GM21528 (cell line): ENCODE results near the gene PLA2G6.
"Not testable (repeated sequence)": the region's sequence is repeated elsewhere in the genome, so short reads cannot be mapped to it uniquely, and the experiment has no call there.

Experiments used
- ATAC-seq: cut with Tn5 transposase; IDR thresholded peaks from one replicate; pipeline ENCODE4 v1.9.1; 2021; ENCODE audit warnings: mild to moderate bottlenecking, moderate library complexity; ENCODE audit not compliant: unreplicated experiment, low FRiP score

The PLA2G6 gene

DNA sequence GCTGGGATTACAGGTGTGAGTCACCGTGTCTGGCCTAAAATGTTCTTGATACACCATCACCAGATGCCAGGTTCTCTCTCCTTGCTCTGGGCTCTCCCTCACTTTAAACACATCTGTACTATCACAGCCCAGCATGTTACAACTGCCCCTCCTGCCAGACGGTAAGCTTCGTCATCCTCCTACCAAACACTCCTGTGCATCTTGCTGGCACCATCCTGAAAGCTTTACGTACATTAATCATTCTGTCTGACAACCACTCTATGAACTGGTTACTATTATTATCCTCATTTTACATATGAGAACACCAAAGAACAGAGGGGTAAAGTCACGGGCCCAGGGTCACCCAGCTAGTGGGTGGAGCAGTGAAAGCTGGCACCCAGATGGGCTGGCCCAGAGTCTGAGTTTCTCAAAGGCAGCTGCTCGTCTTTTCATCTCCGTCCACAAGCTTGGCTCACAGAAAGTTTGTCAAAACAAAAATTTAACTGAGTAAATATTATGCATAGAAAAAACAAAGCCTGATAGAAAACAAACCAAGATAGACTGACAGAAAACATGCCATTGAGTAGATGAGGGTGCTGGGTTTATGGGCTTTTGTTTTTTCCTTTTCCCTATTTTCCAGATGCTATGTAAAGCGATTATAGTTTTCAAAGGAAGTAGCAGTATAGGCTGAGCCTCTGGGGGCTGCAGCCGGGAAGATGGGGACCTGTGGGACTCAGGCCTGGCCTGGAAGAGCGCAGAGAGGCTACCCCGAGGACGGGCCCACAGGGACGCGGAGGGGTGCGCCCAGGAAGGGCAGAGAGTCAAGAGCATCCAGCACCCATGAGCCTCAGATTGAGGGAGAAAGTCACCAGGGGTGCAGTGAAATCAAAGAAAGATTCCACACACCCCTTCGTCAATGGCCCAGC lies 9.5 kb downstream of the PLA2G6 start:
- no peak for ATAC-seq

DNA sequence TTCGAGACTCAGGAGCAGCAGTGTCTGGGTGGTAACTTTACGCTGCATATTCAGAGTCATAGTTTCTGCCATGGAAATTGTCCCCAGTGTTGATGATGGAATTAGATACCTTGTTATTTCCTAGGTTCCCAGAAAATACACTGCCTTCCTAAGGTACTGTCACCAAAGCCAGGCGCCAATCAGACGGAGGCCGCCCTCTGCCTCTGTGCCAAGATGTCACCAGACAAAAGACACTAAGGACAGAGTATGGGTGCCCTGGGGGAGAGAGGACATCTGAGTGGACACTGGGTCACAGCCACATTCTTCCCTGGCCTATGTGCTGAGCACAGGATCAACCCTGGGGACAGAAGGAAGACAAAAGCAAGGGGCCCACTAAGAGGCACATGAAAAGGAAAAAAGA lies 11.2 kb downstream of the PLA2G6 start:
- ATAC-seq: no peak

DNA sequence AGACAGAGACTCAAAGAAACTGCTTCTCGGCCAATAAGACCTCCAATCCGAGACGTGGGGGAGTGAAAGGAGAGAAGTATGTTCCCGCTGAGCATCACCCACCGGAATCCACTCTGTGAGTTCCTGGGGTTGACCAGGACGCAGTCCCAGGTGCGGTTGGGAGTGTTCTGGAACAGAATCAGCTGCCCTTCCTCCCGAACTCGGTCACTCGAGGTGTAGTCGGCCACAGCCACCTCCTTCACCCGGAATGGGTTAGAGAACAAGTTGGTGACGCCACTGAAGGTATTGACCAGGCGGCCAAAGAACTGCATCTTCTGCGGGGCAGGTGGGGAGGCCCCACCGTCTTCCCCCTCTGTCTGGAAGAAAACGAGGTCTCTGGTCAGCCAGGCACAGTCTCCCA lies 12.5 kb downstream of the PLA2G6 start:
- ATAC-seq: no peak

DNA sequence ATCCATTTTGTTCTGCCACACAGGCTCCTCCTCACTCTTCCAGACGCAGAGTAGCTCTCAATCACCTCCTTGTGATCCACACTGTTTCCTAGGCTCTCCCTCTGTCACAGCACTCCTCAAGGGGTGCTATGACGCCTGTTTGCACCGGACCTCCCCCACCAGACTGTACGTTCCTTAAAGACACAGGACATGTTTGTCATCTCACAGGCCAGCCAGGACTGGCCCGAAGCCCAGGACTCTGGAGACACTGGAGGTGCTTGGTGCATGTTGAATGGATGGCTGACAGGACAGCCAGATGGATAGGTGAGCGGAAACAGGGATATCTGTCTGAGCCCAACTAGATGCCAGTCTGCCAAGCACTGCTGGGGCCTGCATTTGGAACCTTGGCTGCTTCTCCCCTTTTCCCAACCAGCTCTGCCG lies 13.6 kb downstream of the PLA2G6 start:
- ATAC-seq: no peak

DNA sequence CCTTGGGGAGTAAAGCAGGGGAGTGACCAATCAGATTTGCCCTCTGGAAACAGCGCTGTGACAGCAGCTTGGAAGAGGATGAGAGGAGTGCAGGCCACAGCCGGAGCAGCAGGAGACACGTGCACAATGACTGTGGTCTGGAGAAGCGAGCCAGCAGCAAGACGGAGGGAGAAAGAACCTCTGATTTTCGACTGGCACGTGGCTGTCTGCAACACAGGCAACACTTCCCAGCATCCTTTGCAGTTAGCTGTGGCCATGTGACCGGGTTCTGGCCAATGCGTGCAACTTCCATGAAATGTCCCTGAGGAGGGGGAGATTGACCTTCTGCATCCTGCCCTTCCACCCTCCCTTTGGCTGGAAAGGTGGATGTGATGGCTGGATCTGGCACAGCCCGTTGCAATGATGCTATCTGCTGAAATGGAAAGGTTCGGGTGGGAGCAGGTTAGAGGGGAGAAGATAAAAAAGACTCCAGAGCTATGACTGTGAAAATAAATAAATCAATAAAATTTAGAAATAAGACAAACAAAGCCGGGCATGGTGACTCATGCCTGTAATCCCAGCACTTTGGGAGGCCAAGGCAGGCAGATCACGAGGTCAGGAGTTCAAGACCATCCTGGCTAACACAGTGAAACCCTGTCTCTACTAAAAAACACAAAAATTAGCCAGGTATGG lies 15.6 kb downstream of the PLA2G6 start:
- ATAC-seq: no peak

DNA sequence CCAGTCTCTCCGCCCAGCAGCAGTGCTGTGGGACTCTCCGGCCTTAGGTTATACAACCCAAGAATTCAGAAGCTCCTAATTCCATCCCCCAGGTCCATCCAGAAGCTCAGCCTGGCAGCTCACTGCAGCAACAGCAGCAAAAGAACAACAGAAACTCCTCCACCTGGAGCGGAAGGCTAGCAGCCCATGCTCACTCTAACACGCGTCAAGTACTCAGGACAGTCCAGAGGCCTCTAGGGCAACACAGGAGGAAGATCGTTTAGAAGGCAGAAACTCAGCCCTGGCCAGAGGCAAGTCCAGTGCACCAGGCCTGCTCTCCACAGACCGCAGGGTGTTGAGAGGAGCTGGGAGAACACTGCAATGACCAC lies 17.1 kb downstream of the PLA2G6 start:
- ATAC-seq: no peak

DNA sequence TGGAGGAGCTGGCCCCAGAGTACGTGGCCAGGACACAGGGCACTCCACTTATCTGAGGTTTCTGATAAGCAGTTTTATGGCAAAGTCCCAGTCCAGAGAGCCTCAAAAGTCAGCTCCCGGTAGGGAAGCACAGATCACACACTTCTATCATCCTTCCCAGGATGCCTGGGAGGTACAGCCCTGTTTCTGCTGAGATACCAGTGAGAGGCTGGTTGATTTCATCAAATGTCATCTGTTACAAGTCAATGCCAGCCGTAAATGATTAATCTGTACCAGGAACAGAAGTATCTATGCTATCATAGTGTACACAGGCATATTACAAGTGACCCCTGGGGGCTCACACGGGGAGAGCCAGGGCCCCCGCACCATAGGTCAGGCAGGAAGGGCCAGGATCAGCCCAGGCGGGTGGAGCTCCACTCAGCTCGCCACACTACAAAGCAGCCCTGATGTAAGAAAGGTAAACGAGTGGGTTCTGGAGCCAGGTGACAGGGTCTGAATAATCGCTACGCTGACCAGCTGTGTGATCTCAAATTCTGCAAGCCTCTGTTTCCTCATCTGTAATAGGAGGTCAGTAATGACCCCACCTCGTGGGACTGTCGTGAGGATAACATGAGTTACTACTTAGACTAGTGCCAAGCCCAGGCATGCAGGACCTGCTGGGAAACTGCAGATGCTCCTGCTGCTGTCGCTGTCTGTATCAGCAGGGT lies 17.6 kb downstream of the PLA2G6 start:
- ATAC-seq: no peak

DNA sequence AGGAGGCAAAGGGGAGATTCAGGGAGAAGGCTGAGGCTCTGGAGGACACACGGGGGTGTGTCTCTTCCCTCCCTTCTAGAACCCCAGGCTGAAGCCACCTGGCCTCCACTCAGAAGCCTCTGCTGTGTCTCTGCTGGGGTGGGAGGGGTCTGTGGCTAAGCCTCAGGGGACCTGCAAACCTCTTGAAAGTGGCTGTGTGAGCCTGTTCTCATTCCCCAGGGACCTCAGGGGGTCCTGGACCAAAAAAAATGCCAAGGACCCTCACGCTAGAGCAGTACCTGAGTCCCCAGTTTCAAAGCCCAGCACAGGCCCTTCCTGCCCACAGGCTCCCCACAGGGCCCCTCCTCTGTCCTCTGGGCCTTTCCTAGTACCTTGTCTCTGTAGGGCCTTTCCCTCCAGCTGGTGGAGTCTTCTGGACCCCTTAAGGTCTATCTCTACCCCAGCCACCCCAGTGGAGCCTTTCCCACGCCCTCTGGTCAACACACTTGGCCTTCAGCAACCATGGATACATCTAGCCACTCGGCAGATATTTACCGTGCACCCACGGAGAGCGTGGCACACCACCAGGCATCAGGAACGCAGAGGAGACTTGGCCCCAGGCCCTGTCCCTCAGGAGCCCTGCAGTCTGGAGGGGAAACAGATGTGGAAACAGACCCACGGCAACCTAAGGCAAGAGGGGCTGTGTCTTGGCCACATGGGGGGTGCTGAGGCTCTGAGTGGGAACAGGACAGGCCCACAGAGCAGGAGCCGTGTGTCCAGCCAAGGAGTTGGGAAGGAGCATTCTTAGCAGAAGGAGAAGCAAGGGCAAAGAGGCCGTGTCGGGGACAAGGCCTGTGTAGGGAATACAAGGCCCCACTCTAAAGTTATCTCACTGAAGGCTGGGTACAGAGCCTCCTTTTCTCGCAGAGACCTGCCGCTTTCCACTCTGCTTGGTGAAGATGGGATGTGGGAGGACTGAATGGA lies 18.5 kb downstream of the PLA2G6 start:
- no peak for ATAC-seq

DNA sequence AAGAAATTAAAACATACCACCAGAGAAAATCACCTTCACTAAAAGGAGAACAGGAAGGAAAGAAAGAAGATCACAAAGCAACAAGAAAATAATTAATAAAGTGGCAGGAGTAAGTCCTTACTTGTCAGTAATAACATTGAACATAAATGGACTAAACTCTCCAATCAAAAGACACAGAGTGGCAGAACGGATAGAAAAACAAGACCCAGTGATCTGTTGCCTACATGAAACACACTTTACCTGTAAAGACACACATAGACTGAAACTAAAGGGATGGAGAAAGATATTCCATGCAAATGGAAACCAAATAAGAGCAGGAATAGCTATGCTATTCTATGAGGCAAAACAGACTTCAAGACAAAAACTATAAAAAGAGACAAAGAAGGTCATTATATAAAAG lies 25.9 kb downstream of the PLA2G6 start:
- ATAC-seq: no peak

DNA sequence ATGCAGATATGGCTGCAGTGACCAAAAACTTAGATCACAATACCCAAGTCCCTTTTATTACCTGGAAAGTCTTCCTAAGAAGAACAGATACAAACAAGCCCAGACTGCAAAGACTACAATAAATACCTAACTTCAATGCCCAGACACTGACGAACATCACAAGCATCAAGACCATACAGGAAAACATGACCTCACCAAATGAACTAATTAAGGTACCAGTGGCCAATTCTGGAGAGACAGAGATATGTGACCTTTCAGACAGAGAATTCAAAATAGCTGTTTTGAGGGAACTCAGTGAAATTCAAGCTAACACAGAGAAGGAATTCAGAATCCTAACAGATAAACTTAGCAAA lies 27.1 kb downstream of the PLA2G6 start:
- ATAC-seq: not testable (repeated sequence)

DNA sequence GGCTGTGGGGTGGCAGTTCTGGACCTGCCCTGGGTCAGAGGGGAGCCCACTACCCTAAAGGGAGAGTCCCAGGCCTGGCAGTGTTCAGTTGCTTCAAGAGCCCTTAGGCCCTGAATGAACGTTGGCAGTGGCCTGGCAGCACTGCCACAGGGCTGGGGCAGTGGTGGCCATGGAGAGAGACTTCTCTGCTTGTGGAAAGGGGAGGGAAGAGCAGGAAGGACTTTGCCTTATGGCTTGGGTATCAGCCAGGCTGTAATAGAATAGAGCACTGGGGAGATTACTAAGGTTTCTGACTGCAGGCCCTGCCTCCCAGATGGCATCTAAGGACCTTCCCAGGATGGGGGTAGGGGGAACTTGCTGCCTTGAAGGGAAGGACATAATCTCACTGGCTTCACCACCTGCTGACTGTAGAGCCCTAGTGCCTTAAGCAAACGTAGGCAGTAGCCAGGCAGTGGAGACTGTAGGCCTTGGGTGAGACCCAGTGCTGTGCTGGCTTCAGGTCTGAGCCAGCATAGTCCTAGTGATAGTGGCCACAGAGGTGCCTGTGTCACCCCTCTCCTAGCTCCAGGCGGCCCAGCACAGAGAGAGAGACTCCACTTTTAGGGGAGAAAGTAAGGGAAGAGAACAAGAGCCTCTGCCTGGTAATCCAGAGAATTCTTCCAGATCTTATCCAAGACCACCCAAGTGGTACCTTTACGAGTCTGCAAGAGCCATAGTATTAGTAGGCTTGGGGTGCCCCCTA lies 27.6 kb downstream of the PLA2G6 start:
- ATAC-seq: no peak

DNA sequence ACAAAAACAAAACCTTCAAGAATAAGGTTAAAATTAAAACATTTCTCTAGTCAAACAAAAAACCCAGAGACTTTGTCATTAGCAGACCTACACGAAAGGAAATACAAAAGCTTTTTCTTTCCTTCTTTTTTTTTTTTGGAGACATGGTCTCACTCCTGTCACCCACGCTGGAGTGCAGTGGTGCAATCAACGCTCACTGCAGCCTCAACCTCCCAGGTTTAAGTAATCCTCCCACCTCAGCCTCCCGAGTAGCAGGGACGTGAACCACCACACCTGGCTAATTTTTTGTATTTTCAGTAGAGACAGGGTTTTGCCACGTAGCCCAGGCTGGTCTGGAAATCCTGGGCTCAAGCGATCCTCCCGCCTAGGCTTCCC lies 30.5 kb downstream of the PLA2G6 start:
- no peak for ATAC-seq

DNA sequence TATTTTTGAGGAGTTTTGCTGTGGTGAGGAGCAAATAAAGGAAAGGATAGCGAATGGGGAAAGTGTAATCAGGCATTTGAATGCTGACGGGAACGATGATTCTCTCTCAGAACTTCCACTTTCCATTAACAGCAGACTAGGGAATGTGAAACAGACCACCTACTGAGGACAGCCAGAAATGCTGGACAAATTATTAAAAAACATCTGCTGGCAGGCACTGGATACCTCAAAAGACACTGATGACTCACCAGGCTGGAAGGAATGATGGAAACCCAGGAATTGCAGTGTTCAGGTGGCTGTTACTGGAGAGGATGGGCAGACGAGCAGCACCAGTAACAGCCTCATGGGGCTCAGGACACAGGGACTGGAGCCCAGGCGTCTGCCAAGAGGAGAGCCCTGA lies 33.4 kb downstream of the PLA2G6 start:
- no peak for ATAC-seq

DNA sequence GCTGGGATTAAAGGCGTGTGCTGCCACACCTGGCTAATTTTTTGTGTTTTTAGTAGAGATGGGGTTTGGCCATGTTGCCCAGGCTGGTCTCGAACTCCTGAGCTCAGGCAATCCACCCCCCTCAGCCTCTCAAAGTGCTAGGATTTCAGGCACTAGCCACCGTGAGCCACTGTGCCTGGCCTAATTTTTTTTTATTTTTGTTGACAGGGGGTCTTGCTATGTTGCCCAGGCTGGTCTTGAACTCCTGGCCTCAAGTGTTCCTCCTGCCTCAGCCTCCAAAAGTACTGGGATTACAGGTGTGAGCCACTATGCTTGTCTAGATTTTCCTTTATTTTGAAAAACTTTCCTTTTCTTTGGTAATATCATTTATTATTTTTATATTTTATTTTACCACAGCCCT lies 35.5 kb downstream of the PLA2G6 start:
- not testable (repeated sequence) for ATAC-seq

DNA sequence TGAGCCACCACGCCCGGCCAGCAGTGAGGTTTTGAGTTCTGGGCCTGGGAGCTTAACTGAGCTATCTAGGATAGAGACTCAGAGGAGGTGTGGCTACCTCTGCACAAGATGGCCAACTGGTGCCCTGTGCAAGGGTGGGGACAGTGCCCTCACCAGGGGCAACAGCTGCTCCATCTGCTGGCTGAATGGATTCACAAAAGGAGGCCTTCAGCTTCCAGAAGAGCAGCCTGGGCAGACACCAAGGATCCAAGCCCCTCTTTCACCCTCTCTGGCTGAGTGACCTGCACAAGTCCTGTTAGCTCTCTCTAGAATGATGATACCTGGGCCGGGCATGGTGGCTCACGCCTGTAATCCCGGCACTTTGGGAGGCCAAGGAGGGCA lies 37.6 kb downstream of the PLA2G6 start:
- no peak for ATAC-seq

DNA sequence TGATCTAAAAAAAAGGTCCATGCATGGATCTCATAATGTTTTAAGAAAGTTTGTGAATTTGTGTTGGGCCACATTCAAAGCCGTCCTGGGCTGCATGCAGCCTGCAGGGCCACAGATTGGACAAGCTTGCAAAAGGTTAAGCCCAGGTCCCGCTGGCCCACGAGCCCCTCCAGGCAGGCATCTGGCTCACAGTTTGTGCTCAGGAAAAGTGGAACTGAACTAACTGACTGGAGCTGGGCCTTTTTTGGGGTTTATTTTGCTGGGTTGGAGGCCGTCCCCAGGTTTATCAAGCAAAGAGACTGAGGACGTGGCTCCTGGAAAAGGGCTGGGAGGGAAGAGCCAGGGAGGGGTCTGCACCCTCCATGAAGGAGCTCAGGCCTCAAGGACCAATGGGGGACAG lies 39.0 kb downstream of the PLA2G6 start:
- no peak for ATAC-seq

DNA sequence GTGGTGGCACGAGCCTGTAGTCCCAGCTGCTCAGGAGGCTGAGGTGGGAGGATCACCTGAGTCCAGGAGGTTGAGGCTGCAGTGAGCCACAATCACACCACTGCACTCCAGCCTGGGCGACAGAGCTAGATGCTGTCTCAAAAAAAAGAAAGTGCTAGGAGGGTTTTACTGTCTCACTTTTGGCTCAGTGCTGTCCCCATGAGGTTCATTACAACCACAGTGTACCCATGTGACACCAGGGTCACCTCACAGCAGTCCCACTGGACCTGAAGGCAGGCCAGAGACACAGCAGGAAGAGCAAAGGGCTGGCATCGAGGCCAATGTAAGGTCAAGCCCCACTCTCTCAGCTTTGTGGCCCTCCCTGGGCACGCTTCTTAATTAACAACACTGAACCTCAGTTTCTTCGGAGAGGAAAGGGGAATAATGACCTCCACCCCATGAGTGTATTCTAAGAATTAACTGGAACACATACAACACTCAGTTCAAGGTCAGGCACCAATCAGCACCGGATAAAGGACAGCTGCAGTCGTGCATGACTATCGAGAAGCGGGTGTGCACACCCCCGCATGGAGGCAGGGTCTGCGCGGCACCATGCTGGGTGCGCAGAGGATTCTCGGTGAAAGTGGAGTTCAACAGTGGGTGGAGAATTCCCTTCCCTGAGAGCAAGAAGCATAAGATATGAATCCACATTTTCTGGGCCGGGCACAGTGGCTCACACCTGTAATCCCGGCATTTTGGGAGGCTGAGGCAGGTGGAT lies 40.2 kb downstream of the PLA2G6 start:
- ATAC-seq: no peak

DNA sequence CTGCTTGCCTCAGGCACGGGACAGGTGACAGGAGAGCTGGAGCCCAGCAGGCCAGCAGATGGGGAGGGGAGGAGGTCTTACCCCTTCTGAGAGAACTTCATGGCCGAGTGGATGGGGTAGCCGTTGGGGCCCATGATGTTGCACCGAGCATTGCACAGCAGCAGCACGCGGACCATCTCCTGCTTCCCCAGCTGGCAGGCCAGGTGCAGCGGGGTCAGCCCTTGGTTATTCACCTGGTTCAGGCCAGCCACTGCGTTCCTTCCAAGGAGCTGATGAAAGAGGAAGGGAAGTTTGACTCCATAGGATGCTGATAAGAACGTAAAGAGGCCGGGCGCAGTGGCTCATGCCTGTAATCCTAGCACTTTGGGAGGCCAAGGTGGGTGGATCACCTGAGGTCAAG lies 41.7 kb downstream of the PLA2G6 start:
- ATAC-seq: no peak

DNA sequence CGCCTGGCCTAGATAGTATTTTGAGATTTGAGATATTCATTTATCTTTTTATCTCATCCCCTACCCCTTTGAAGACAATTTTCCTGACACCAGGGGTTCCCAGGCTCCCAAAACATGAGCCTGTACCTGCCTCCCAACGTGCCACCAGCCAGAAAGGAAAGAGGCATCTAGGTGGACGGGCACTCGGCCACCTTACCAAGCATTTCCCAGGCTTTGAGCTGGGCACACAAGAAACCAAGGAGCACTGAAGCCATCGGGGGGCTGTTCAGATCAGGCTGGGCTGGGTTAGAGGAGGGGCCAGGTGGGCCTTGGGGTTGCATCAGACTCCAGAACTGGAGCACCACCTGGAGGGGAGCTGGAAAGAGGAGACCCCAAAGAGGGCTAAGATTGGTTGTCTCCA lies 42.7 kb downstream of the PLA2G6 start:
- ATAC-seq: no peak
